NCI-H1694 treated with DMSO at 0.1 percent for 48 hours (cell line): ENCODE results near the gene RAB11FIP5.
"Not testable (repeated sequence)": the region's sequence is repeated elsewhere in the genome, so short reads cannot be mapped to it uniquely, and the experiment has no call there.

Experiments
- DNase-seq: peaks from one replicate; lab custom pipeline; 2025; lab: John Stamatoyannopoulos, UW

The RAB11FIP5 gene

GRCh38 chr2:73069041-73069854 is 43.5 kb downstream of the RAB11FIP5 start:
- DNase-seq: no peak

- no peak for DNase-seq
Observed at GRCh38 chr2:73068147-73068546, 44.6 kb downstream of the RAB11FIP5 start.

GRCh38 chr2:73067043-73067442 is 45.7 kb downstream of the RAB11FIP5 start:
- DNase-seq: no peak

GRCh38 chr2:73065070-73065469 is 47.7 kb downstream of the RAB11FIP5 start:
- not testable (repeated sequence) for DNase-seq

GRCh38 chr2:73063909-73064875 is 48.6 kb downstream of the RAB11FIP5 start:
- no peak for DNase-seq

GRCh38 chr2:73063472-73063871 is 49.3 kb downstream of the RAB11FIP5 start:
- no peak for DNase-seq

- DNase-seq: no peak
Observed at GRCh38 chr2:73059106-73059505, 53.6 kb downstream of the RAB11FIP5 start.

GRCh38 chr2:73054980-73055379 is 57.8 kb downstream of the RAB11FIP5 start:
- no peak for DNase-seq

GRCh38 chr2:73053316-73054114 is 59.2 kb downstream of the RAB11FIP5 start:
- DNase-seq: no peak

GRCh38 chr2:73050121-73050545 is 62.6 kb downstream of the RAB11FIP5 start:
- DNase-seq: no peak

GRCh38 chr2:73043929-73044832 is 68.6 kb downstream of the RAB11FIP5 start:
- no peak for DNase-seq

- DNase-seq: no peak
Observed at GRCh38 chr2:73043276-73043675, 69.5 kb downstream of the RAB11FIP5 start.

GRCh38 chr2:73037947-73038585 is 74.7 kb downstream of the RAB11FIP5 start:
- DNase-seq: no peak

GRCh38 chr2:73036766-73037165 is 76.0 kb downstream of the RAB11FIP5 start:
- DNase-seq: no peak

GRCh38 chr2:73035899-73036711 is 76.6 kb downstream of the RAB11FIP5 start:
- no peak for DNase-seq

- no peak for DNase-seq
Observed at GRCh38 chr2:73034661-73035375, 77.9 kb downstream of the RAB11FIP5 start.

GRCh38 chr2:73033766-73034381 is 78.9 kb downstream of the RAB11FIP5 start:
- DNase-seq: no peak

GRCh38 chr2:73033142-73033765 is 79.5 kb downstream of the RAB11FIP5 start:
- DNase-seq: no peak
